HepG2 (cell line): ENCODE results near the gene GCSAM. TPM values are rescaled to one million over a fixed set of nuclear protein-coding genes. Genes with fewer than 3 reads are reported as not detected.

Experiments
- ATAC-seq: fragments of 200-7000 bp; cut with Tn5 transposase; 3 replicates; pipeline ENCODE4 v1.9.1; 2020; ENCODE audit warnings: mild to moderate bottlenecking, moderate library complexity
- BruUV-seq: library from RNA; stranded (reverse); fragments of 400-500 nt; replicated peaks from 2 replicates; lab custom pipeline; 2021; lab: Mats Ljungman, UMichigan
- CTCF ChIA-PET: fragments of 300-600 bp; formaldehyde crosslinking; extraction: SDS; loops from one replicate; lab custom pipeline; 2021; ENCODE audit warnings: low total read pairs, inconsistent platforms, low intra/inter-chr PET ratio; lab: Yijun Ruan, JAX
- POLR2A ChIA-PET: fragments of 350-600 bp; sonication (Branson Sonifier 250); formaldehyde crosslinking; loops from one replicate; lab custom pipeline; 2020; ENCODE audit warnings: antibody characterized with exemption, inconsistent platforms; lab: Yijun Ruan, JAX
- DNase-seq: peaks from one replicate; pipeline ENCODE4 v3.0.0-alpha.2; 2015; ENCODE audit warnings: low spot score
- FAIRE-seq: peaks from 3 replicates; lab custom pipeline; 2011; peaks lifted over from hg19 to GRCh38; lab: Jason Lieb, UNC
- H2AFZ ChIP-seq: one replicate; pipeline ENCODE4 v1.6.1; 2011; ENCODE audit warnings: low read length, inconsistent platforms
- H3K27ac ChIP-seq: fragments of 300-600 bp; 3 replicates; pipeline ENCODE4 v1.8.0; 2011; ENCODE audit warnings: mixed run types, mild to moderate bottlenecking, mixed read lengths, low read length, inconsistent platforms; ENCODE audit not compliant: insufficient read depth; ENCODE audit errors: extremely low read length
- H3K27me3 ChIP-seq, 2 experiments: fragments of 200-600 bp in 1 of 2; 2 replicates in 1 of 2; 3 replicates in 1 of 2; pipeline versions ENCODE4 v1.6.0 to v1.8.0; 2011; ENCODE audit warnings: low read length in 2 of 2, mild to moderate bottlenecking in 2 of 2, moderate library complexity in 2 of 2, inconsistent platforms in 1 of 2; ENCODE audit not compliant: insufficient read depth in 2 of 2, control insufficient read depth in 1 of 2
- H3K36me3 ChIP-seq, 2 experiments: fragments of 200-600 bp in 1 of 2; replicated peaks in 1 of 2; 2 replicates in 1 of 2; 3 replicates in 1 of 2; pipeline versions ENCODE4 v1.5.1 to v1.8.0; 2011; ENCODE audit warnings: low read length in 2 of 2, inconsistent platforms in 1 of 2; ENCODE audit not compliant: insufficient read depth in 2 of 2, control insufficient read depth in 1 of 2
- H3K4me1 ChIP-seq: 2 replicates; pipeline ENCODE4 v1.5.1; 2012; ENCODE audit warnings: low read length, inconsistent platforms; ENCODE audit not compliant: insufficient read depth
- H3K4me2 ChIP-seq: 2 replicates; pipeline ENCODE4 v1.6.0; 2011; ENCODE audit warnings: low read depth, low read length, inconsistent platforms
- H3K4me3 ChIP-seq, 3 experiments: fragments of 200-600 bp in 1 of 3; sonication (generic), shearing (Covaris generic) in 1 of 3; replicated peaks in 1 of 3; 2 replicates each; pipeline ENCODE4 v1.5.1; 2011 to 2016; ENCODE audit warnings: low read length in 3 of 3, inconsistent platforms in 2 of 3, low read depth in 2 of 3, mild to moderate bottlenecking in 2 of 3, control low read depth in 1 of 3, mixed read lengths in 1 of 3; ENCODE audit not compliant: insufficient read depth in 1 of 3
- H3K79me2 ChIP-seq: one replicate; pipeline ENCODE4 v1.6.1; 2011; ENCODE audit warnings: low read length, inconsistent platforms; ENCODE audit not compliant: insufficient read depth
- H3K9ac ChIP-seq: 2 replicates; pipeline ENCODE4 v1.6.0; 2011; ENCODE audit warnings: mild to moderate bottlenecking, low read depth, low read length, inconsistent platforms; ENCODE audit not compliant: insufficient read depth
- H3K9me3 ChIP-seq: 2 replicates; pipeline ENCODE4 v1.5.1; 2012; ENCODE audit warnings: mild to moderate bottlenecking, low read length
- H4K20me1 ChIP-seq: 2 replicates; pipeline ENCODE4 v1.6.0; 2011; ENCODE audit warnings: inconsistent platforms, mild to moderate bottlenecking, low read length, moderate library complexity; ENCODE audit not compliant: insufficient read depth
- ARNT2 ChIP-seq: sonication (generic); formaldehyde crosslinking; IDR thresholded peaks from 2 replicates; pipeline ENCODE4 v1.8.0; 2022; ENCODE audit warnings: mild to moderate bottlenecking, low read depth, missing genetic modification reagents, moderate library complexity
- CBX2 ChIP-seq, 2 experiments: fragments of 200-600 bp in 1 of 2; sonication (generic); formaldehyde crosslinking in 1 of 2; IDR thresholded peaks; 2 replicates each; pipeline versions ENCODE4 v1.7.0 to v1.8.1; 2018 to 2022; ENCODE audit warnings: low read depth in 2 of 2, low read length in 1 of 2, mild to moderate bottlenecking in 1 of 2, missing genetic modification reagents in 1 of 2
- GMEB2 ChIP-seq: IDR thresholded peaks from 2 replicates; pipeline ENCODE4 v1.6.1; 2016; ENCODE audit warnings: missing biosample characterization, missing genetic modification reagents, low read depth
- IKZF1 ChIP-seq: fragments of 450-650 bp; IDR thresholded peaks from 2 replicates; pipeline ENCODE4 v1.7.1; 2016
- KAT2B ChIP-seq: fragments of 150-350 bp; IDR thresholded peaks from 2 replicates; pipeline ENCODE4 v1.6.1; 2014; ENCODE audit warnings: low read depth, low read length, borderline replicate concordance
- SRSF9 ChIP-seq: fragments of 200-400 bp; formaldehyde crosslinking; IDR thresholded peaks from 2 replicates; pipeline ENCODE4 v1.6.1; 2018; ENCODE audit warnings: borderline replicate concordance, mild to moderate bottlenecking, low read depth, low read length; ENCODE audit not compliant: insufficient read depth, poor library complexity, severe bottlenecking
- ZNF572 ChIP-seq: sonication (generic); formaldehyde crosslinking; IDR thresholded peaks from 2 replicates; pipeline ENCODE4 v1.5.1; 2020; ENCODE audit warnings: mild to moderate bottlenecking, missing genetic modification reagents
- ZNF878 ChIP-seq: sonication (generic); formaldehyde crosslinking; IDR thresholded peaks from 2 replicates; pipeline ENCODE4 v1.8.1; 2023; ENCODE audit warnings: mild to moderate bottlenecking, missing genetic modification reagents, moderate library complexity
- ZSCAN21 ChIP-seq: sonication (generic); formaldehyde crosslinking; IDR thresholded peaks from 2 replicates; pipeline ENCODE4 v1.8.0; 2022; ENCODE audit warnings: mild to moderate bottlenecking, missing genetic modification reagents, moderate library complexity, borderline replicate concordance
- in situ Hi-C: cut with HindIII; loops from 2 replicates; pipeline ENCODE4 v1.10.0; 2017; ENCODE audit warnings: low pct_unique_long_range_greater_than_20kb; ENCODE audit not compliant: extremely low pct_ligation_motif_present
- intact Hi-C: fragments of 100-400 bp; cut with micrococcal nuclease; formaldehyde crosslinking; loops from one replicate; pipeline ENCODE4 v1.10.0; 2022; ENCODE audit not compliant: unreplicated experiment
- polyA plus RNA-seq, 8 experiments: library from polyadenylated mRNA; depleted of rRNA in 3 of 8; stranded (reverse) in 7 of 8; unstranded in 1 of 8; fragments of >200 nt; fragmentation: Illumina TruSeq in 4 of 8; extraction: Trizol in 4 of 8; gene quantifications; 2 replicates each; pipeline versions ENCODE4 v1.2.1 to v1.2.3, GENCODE V29; 2011 to 2016; ENCODE audit warnings: low read depth in 4 of 8, missing spikeins in 1 of 8, mixed read lengths in 1 of 8; ENCODE audit not compliant: insufficient read depth in 1 of 8
- total RNA-seq, 5 experiments: library from RNA; depleted of rRNA; stranded (reverse); fragments of >200 nt; fragmentation: Illumina TruSeq; extraction: Trizol; gene quantifications; 2 replicates each; pipeline ENCODE4 v1.2.3, GENCODE V29; 2016; ENCODE audit warnings: low read depth in 1 of 5
- TF ChIP-seq, protein P1 (sequence below): sonication (generic); formaldehyde crosslinking; IDR thresholded peaks from 2 replicates; pipeline ENCODE4 v1.8.1; 2022; ENCODE audit warnings: low read depth, mild to moderate bottlenecking, missing genetic modification reagents
- TF ChIP-seq, protein P2 (sequence below): sonication (generic); formaldehyde crosslinking; IDR thresholded peaks from 2 replicates; pipeline ENCODE4 v1.4.0; 2020; ENCODE audit warnings: missing genetic modification reagents
- TF ChIP-seq, protein P3 (sequence below): IDR thresholded peaks from 2 replicates; pipeline ENCODE4 v1.6.1; 2012; ENCODE audit warnings: low read length, improper control_type of control experiment

Gene GCSAM
- total and polyA plus RNA-seq, 2 of the 13 experiments (the other 11 are each of a cell fraction or from before 2014, with no cell fraction given): not detected

DNA sequence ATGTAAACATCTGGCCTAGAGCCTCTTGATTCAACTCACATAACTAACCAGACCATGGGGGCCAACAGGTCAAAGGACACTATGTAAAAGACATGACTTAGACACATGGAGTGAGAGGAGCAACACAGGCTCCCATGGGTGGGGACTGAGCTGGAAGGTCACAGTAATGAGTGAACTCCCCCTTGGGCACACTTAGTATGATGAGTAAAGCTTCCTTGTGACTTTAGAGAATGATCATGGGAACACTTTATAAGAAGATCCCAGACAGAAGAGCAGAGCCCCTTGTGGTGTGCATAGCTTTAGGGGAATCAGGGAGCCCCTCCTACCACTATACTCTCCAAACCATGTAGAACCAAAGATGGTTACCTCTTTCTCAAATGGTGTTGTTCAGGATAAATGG, 10.2 kb downstream of the GCSAM start:
- no peaks in the 10 kb centered on the region for H3K27me3 ChIP-seq
- no peak overlapping the region for H3K4me2 ChIP-seq
- H3K4me3 ChIP-seq: no peak overlapping the region
- no TSS peak for BruUV-seq
- H3K9me3 ChIP-seq: no peaks in the 10 kb centered on the region
- H4K20me1 ChIP-seq: no peaks in the 10 kb centered on the region
- H3K36me3 ChIP-seq: no peaks in the 10 kb centered on the region
- no peak overlapping the region for H3K9ac ChIP-seq
- FAIRE-seq (no peak), ATAC-seq (no peak), DNase-seq (no peak)
- H3K4me1 ChIP-seq: no peaks in the 10 kb centered on the region
- H3K79me2 ChIP-seq: no peaks in the 10 kb centered on the region
- no peak overlapping the region for H2AFZ ChIP-seq
- intact Hi-C loops (no loop called here), in situ Hi-C loops (no loop called here)
- ChIA-PET POLR2A (no interaction called here), CTCF (no interaction called here)
- no peak overlapping the region for H3K27ac ChIP-seq
- TF ChIP-seq, protein P1, sequence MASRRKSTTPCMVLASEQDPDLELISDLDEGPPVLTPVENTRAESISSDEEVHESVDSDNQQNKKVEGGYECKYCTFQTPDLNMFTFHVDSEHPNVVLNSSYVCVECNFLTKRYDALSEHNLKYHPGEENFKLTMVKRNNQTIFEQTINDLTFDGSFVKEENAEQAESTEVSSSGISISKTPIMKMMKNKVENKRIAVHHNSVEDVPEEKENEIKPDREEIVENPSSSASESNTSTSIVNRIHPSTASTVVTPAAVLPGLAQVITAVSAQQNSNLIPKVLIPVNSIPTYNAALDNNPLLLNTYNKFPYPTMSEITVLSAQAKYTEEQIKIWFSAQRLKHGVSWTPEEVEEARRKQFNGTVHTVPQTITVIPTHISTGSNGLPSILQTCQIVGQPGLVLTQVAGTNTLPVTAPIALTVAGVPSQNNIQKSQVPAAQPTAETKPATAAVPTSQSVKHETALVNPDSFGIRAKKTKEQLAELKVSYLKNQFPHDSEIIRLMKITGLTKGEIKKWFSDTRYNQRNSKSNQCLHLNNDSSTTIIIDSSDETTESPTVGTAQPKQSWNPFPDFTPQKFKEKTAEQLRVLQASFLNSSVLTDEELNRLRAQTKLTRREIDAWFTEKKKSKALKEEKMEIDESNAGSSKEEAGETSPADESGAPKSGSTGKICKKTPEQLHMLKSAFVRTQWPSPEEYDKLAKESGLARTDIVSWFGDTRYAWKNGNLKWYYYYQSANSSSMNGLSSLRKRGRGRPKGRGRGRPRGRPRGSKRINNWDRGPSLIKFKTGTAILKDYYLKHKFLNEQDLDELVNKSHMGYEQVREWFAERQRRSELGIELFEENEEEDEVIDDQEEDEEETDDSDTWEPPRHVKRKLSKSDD: no peak
- no peak for TF ChIP-seq KAT2B
- no peak for TF ChIP-seq SRSF9
- TF ChIP-seq ZNF878 (CRISPR knock-in tag): no peak
- no peak for TF ChIP-seq ARNT2 (CRISPR knock-in tag)
- no peak for TF ChIP-seq IKZF1
- TF ChIP-seq GMEB2 (CRISPR knock-in tag): no peak
- TF ChIP-seq ZSCAN21 (CRISPR knock-in tag): no peak
- TF ChIP-seq CBX2 (IDR thresholded peaks at IDR 0.05; ENCODE audit: low read depth, low read length): no peak
- no peak for TF ChIP-seq CBX2 (CRISPR knock-in tag; IDR thresholded peaks at IDR 0.05; ENCODE audit: low read depth)
- TF ChIP-seq, protein P2, sequence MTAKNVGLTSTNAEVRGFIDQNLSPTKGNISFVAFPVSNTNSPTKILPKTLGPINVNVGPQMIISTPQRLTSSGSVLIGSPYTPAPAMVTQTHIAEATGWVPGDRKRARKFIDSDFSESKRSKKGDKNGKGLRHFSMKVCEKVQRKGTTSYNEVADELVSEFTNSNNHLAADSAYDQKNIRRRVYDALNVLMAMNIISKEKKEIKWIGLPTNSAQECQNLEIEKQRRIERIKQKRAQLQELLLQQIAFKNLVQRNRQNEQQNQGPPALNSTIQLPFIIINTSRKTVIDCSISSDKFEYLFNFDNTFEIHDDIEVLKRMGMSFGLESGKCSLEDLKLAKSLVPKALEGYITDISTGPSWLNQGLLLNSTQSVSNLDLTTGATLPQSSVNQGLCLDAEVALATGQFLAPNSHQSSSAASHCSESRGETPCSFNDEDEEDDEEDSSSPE (CRISPR knock-in tag): no peak
- TF ChIP-seq, protein P3, sequence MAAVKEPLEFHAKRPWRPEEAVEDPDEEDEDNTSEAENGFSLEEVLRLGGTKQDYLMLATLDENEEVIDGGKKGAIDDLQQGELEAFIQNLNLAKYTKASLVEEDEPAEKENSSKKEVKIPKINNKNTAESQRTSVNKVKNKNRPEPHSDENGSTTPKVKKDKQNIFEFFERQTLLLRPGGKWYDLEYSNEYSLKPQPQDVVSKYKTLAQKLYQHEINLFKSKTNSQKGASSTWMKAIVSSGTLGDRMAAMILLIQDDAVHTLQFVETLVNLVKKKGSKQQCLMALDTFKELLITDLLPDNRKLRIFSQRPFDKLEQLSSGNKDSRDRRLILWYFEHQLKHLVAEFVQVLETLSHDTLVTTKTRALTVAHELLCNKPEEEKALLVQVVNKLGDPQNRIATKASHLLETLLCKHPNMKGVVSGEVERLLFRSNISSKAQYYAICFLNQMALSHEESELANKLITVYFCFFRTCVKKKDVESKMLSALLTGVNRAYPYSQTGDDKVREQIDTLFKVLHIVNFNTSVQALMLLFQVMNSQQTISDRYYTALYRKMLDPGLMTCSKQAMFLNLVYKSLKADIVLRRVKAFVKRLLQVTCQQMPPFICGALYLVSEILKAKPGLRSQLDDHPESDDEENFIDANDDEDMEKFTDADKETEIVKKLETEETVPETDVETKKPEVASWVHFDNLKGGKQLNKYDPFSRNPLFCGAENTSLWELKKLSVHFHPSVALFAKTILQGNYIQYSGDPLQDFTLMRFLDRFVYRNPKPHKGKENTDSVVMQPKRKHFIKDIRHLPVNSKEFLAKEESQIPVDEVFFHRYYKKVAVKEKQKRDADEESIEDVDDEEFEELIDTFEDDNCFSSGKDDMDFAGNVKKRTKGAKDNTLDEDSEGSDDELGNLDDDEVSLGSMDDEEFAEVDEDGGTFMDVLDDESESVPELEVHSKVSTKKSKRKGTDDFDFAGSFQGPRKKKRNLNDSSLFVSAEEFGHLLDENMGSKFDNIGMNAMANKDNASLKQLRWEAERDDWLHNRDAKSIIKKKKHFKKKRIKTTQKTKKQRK: no peak
- TF ChIP-seq ZNF572 (CRISPR knock-in tag): no peak
